KG1 (cell line): ENCODE measurements around the gene PPP5C.
A peak's percentile ranks its signal among the peaks of the same experiment; 100 is the strongest.
"Not testable (repeated sequence)": the region's sequence is repeated elsewhere in the genome, so short reads cannot be mapped to it uniquely, and the experiment has no call there.

Experiments used
- DNase-seq: peaks from one replicate; lab custom pipeline; 2025; lab: John Stamatoyannopoulos, UW

PPP5C gene, protein sequence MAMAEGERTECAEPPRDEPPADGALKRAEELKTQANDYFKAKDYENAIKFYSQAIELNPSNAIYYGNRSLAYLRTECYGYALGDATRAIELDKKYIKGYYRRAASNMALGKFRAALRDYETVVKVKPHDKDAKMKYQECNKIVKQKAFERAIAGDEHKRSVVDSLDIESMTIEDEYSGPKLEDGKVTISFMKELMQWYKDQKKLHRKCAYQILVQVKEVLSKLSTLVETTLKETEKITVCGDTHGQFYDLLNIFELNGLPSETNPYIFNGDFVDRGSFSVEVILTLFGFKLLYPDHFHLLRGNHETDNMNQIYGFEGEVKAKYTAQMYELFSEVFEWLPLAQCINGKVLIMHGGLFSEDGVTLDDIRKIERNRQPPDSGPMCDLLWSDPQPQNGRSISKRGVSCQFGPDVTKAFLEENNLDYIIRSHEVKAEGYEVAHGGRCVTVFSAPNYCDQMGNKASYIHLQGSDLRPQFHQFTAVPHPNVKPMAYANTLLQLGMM

GRCh38 chr19:46346821-46347571, at the start of gene PPP5C:
PPP5C (plus strand) TSS chr19:46347087; CDS start chr19:46347097, 10 bp downstream.
- DNase-seq = peak; percentile 93

- no peak for DNase-seq
Measured at GRCh38 chr19:46297700-46298478, 49.0 kb upstream of the PPP5C start.

DNA sequence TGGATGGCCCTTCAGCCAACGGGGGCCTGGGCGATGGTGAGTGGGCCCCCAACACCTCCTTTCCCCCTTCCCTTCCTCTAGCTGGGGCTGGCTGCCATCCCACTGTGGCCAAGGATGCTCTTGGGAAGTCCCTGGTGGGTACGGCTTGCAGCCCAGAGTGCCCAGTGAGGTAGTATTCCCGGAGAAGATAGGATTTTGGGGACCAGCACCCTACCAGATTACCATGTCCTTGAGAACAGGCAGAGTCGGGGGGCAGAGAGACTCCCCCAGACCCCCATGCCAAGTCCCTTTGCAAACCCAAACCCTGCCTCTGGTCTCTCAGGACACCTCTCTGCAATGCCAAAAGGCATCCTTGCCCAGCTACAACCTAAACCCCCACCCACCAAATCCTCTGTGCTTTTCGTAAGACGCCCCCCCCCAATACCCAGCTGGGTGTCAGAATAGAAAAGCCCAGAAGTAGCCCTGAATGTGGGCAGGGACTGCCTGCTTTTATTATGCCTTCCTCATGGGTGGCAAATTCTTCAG, 48.3 kb upstream of the PPP5C start:
- DNase-seq = no peak

DNA sequence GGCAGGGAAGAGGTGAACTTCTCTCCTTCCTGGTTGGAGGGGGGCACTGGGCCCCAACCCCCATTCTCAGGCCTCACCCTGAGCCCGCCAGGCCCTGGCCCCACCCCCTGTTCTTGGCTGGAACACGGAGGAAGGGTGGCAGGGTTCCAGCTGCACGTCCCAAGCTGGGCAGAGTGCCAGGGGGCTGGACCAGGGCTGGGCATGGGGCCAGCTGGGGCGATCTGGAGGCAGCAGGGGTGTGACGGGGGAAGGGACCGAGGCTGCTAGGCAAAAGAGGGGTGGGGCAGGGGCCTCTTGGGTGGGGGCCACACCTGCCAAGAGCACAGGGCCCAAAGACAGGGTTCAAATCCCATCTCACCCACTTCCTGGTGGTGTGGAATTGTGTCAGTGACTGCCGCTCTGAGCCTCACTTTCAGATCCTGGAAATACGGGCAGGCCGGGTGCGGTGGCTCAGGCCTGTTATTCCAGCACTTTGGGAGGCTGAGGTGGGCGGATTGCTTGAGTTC, 47.8 kb upstream of the PPP5C start:
- no peak for DNase-seq

DNA sequence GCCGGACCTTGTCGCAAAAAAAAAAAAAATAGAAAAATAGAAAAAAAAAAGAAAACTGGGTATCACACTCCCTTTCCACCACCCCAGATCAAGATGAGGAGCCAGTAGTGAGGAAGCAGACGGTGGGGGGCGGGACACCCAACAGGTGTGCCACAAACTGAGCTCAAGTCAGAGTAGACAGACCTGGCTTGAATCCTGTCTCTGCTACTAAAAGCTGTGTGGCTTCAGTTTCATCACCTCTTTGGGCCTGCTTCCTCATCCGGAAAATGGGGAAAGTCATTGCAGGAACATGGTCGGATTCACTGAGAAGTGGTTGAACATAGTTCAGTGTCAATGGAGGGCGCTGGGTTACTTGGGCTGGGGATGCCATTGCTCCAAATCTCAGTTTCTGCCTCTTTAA, 47.2 kb upstream of the PPP5C start:
- no peak for DNase-seq

- DNase-seq = no peak
Measured at GRCh38 chr19:46303322-46303690, 43.6 kb upstream of the PPP5C start.

- no peak for DNase-seq
Measured at GRCh38 chr19:46303691-46304397, 43.0 kb upstream of the PPP5C start.

GRCh38 chr19:46306501-46306900, 40.4 kb upstream of the PPP5C start:
- DNase-seq = no peak

GRCh38 chr19:46308510-46308909, 38.4 kb upstream of the PPP5C start:
- no peak for DNase-seq

DNA sequence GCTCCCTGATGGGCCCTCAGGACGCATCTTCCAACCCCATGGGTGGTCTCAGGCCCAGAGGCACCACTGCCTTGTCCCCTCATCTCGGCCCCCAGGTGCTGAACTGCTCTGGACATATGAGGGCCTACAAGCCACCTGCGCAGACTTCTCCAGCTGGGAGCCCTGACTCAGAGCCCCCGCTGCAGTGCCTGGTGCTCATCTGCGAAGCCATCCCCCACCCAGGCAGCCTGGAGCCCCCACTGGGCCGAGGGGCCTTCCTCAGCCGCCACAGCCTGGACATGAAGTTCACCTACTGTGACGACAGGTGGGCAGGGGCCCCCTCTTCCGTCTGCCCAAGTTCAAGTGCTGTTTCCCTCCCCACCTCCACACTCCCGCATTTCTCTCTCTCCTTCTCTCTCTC, 37.8 kb upstream of the PPP5C start:
- DNase-seq = no peak

- DNase-seq = no peak
Measured at GRCh38 chr19:46311444-46311843, 35.4 kb upstream of the PPP5C start.

GRCh38 chr19:46313540-46314469, 33.1 kb upstream of the PPP5C start:
- DNase-seq = not testable (repeated sequence)

DNA sequence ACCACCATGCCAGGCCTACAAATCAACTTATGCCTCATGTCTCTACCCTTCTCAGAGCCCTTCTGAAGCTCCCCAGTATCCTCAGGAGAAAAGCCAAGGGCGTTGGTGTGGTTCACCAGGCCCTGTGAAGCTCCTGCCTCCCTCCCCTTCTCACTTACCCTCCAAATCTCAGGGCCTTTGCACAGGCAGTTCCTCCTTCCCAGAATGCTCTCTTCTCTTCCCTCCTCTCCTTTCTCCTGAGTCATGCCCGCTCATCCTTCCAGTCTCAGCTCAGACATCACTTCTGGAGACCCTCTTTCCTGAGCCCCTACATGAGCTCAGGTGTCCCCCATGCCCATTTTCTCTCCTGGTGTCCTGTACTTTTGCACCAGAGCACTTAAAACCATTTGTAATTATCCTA, 29.5 kb upstream of the PPP5C start:
- DNase-seq = no peak

- DNase-seq = no peak
Measured at GRCh38 chr19:46319613-46320012, 27.3 kb upstream of the PPP5C start.

- DNase-seq = no peak
Measured at GRCh38 chr19:46320559-46320958, 26.3 kb upstream of the PPP5C start.

GRCh38 chr19:46321653-46322052, 25.2 kb upstream of the PPP5C start:
- DNase-seq = no peak

GRCh38 chr19:46323227-46323626, 23.7 kb upstream of the PPP5C start:
- DNase-seq = not testable (repeated sequence)

GRCh38 chr19:46324277-46324676, 22.6 kb upstream of the PPP5C start:
- no peak for DNase-seq

GRCh38 chr19:46326608-46327007, 20.3 kb upstream of the PPP5C start:
- DNase-seq = no peak

GRCh38 chr19:46328079-46328478, 18.8 kb upstream of the PPP5C start:
- no peak for DNase-seq
